ENCODE results near the gene HAPSTR1.

DNA sequence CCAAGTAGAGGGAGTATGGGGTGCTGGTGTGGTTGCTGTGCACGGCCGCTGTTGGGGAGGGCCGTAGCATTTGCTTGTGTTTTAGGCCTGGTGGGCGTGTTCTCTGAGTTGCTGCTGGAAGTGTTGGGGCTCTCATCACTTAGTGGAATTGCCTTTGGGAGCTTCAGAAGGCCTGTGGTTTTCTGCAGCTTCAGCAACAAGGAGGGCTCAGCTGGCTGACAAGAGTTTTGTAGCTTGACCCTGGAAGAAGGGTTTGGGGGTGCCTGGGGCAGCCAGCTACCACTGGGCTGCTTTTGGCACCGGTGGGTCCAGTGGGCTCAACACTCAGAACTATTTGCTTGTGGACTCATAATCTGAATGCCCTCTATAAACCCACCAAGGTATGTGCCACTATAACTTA lies 30.9 kb downstream of the HAPSTR1 start:
- TF ChIP-seq, protein P1, sequence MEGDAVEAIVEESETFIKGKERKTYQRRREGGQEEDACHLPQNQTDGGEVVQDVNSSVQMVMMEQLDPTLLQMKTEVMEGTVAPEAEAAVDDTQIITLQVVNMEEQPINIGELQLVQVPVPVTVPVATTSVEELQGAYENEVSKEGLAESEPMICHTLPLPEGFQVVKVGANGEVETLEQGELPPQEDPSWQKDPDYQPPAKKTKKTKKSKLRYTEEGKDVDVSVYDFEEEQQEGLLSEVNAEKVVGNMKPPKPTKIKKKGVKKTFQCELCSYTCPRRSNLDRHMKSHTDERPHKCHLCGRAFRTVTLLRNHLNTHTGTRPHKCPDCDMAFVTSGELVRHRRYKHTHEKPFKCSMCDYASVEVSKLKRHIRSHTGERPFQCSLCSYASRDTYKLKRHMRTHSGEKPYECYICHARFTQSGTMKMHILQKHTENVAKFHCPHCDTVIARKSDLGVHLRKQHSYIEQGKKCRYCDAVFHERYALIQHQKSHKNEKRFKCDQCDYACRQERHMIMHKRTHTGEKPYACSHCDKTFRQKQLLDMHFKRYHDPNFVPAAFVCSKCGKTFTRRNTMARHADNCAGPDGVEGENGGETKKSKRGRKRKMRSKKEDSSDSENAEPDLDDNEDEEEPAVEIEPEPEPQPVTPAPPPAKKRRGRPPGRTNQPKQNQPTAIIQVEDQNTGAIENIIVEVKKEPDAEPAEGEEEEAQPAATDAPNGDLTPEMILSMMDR (IDR thresholded peaks at IDR 0.05; ENCODE audit: low read length): no peak
- TF ChIP-seq EZH2phosphoT487 (IDR thresholded peaks at IDR 0.05; ENCODE audit: low read length): no peak

All from MM.1S (cell line).